Sigmoid colon (tissue), 7 donors: ENCODE data around the gene PRR3. TPM values are rescaled to one million over a fixed set of nuclear protein-coding genes. Genes with fewer than 3 reads are reported as not detected.

Experiments
- DNase-seq: peaks from one replicate; pipeline ENCODE4 v3.0.0-alpha.2; 2019
- H3K27ac ChIP-seq, 4 donors: fragments of 200-600 bp; sonication (generic); one replicate each; pipeline ENCODE4 v1.5.1; 2016 to 2019; ENCODE audit warnings: mild to moderate bottlenecking in 1 of 4
- H3K27me3 ChIP-seq, 3 donors: fragments of 200-600 bp; sonication (generic); one replicate each; pipeline ENCODE4 v1.5.1; 2019; ENCODE audit warnings: mild to moderate bottlenecking in 1 of 3
- H3K36me3 ChIP-seq, 4 donors: fragments of 200-600 bp; sonication (generic); one replicate each; pipeline ENCODE4 v1.5.1; 2016 to 2019
- H3K4me1 ChIP-seq, 4 donors: fragments of 200-600 bp; sonication (generic); one replicate each; pipeline ENCODE4 v1.5.1; 2017 to 2019
- H3K4me3 ChIP-seq, 4 donors: fragments of 200-600 bp; sonication (generic); one replicate each; pipeline ENCODE4 v1.5.1; 2017 to 2019; ENCODE audit warnings: mild to moderate bottlenecking in 2 of 4, moderate library complexity in 1 of 4
- H3K9me3 ChIP-seq, 4 donors: fragments of 200-600 bp in 3 of 4; sonication (generic) in 3 of 4; one replicate each; pipeline versions ENCODE4 v1.5.1 to v1.6.1; 2013 to 2019
- EP300 ChIP-seq, 4 donors: sonication (generic); formaldehyde crosslinking; IDR thresholded peaks; one replicate each; pipeline ENCODE4 v1.6.1; 2017; ENCODE audit warnings: antibody characterized with exemption in 4 of 4
- POLR2A ChIP-seq, 2 donors: fragments of 450-650 bp; IDR thresholded peaks; one replicate each; pipeline ENCODE4 v1.6.1; 2016; ENCODE audit warnings: antibody characterized with exemption in 2 of 2, mild to moderate bottlenecking in 2 of 2, moderate library complexity in 2 of 2
- POLR2AphosphoS5 ChIP-seq, 4 donors: sonication (generic); formaldehyde crosslinking; IDR thresholded peaks; one replicate each; pipeline ENCODE4 v1.6.1; 2017; ENCODE audit warnings: antibody characterized with exemption in 4 of 4
- WGBS, 2 donors: extraction: QIAGEN DNeasy Blood & Tissue Kit; methylation state at CpG; one replicate each; pipeline ENCODE4 v1.1.7; 2013; 5-methylcytosine and 5-hydroxymethylcytosine counted together
- intact Hi-C: fragments of 100-400 bp; cut with DNase I; formaldehyde crosslinking; loops from one replicate; pipeline ENCODE4 v1.15.1; 2023
- polyA plus RNA-seq, 3 donors: library from polyadenylated mRNA; stranded (reverse); fragments of 200-250 nt; gene quantifications; one replicate each; pipeline ENCODE4 v1.2.3, GENCODE V29; 2013
- total RNA-seq, 4 donors: library from RNA; depleted of rRNA; stranded (reverse); fragments of >200 nt; gene quantifications; one replicate each; pipeline ENCODE4 v1.1.0, GENCODE V29; 2016
- TF ChIP-seq, protein P1 (sequence below), 4 experiments: fragments of 450-650 bp in 3 of 4; fragments of 200-600 bp in 1 of 4; IDR thresholded peaks; one replicate each; pipeline ENCODE4 v1.5.1; 2016 to 2019; ENCODE audit warnings: antibody characterized with exemption in 4 of 4, mild to moderate bottlenecking in 3 of 4, moderate library complexity in 2 of 4
- donor health status: healthy with polysubstance abuse.
- donor health status: Bipolar disorder and iron deficiency.
- donor health status: healthy.

The PRR3 gene
- total and polyA plus RNA-seq, 7 donors, result 2.8 to 21.1 (median 3.9) TPM

DNA sequence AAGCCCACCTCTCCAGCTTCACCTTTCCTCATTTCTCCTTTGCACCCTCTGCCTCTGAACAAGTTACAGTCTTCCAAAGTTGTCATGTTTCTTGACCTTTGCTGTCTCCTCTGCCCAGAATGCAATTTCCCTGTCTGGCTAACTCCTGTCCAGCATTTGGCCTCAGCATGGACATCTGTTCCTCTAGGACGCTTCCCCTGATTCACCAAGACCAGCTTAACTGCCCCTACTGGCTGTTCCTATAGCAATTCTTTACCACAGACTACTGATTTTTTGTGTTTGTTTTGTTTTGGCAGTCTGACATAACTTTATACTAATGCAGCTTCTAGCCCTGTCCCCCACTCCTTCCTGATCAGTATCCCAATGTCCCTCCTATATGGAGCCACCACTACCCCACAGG, 14.2 kb upstream of the PRR3 start:
- H3K27ac ChIP-seq, result no peak overlapping the region
- peaks cover 0 to 30% (median 12%) of the 10 kb centered on the region in 4 donors for H3K36me3 ChIP-seq
- H3K27me3 ChIP-seq, result no peaks in the 10 kb centered on the region
- intact Hi-C loops, result loop anchor here (5.0 to 10.0 kb wide), 2 partner anchors 54 to 198 kb away; partner anchors contain the start of gene RPP21
- no peak overlapping the region for H3K4me3 ChIP-seq
- H3K9me3 ChIP-seq, result no peaks in the 10 kb centered on the region
- TF ChIP-seq, protein P1, sequence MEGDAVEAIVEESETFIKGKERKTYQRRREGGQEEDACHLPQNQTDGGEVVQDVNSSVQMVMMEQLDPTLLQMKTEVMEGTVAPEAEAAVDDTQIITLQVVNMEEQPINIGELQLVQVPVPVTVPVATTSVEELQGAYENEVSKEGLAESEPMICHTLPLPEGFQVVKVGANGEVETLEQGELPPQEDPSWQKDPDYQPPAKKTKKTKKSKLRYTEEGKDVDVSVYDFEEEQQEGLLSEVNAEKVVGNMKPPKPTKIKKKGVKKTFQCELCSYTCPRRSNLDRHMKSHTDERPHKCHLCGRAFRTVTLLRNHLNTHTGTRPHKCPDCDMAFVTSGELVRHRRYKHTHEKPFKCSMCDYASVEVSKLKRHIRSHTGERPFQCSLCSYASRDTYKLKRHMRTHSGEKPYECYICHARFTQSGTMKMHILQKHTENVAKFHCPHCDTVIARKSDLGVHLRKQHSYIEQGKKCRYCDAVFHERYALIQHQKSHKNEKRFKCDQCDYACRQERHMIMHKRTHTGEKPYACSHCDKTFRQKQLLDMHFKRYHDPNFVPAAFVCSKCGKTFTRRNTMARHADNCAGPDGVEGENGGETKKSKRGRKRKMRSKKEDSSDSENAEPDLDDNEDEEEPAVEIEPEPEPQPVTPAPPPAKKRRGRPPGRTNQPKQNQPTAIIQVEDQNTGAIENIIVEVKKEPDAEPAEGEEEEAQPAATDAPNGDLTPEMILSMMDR (IDR thresholded peaks at IDR 0.05), result no peak
- TF ChIP-seq POLR2A (IDR thresholded peaks at IDR 0.05) (no peak), EP300 (IDR thresholded peaks at IDR 0.05) (no peak)
- WGBS, 2 donors, result 73 to 79% methylated on average over 1 of the region's 1 CpG
- no peak for DNase-seq
- H3K4me1 ChIP-seq, result peaks cover 0 to 9% (median 6%) of the 10 kb centered on the region in 4 donors

DNA sequence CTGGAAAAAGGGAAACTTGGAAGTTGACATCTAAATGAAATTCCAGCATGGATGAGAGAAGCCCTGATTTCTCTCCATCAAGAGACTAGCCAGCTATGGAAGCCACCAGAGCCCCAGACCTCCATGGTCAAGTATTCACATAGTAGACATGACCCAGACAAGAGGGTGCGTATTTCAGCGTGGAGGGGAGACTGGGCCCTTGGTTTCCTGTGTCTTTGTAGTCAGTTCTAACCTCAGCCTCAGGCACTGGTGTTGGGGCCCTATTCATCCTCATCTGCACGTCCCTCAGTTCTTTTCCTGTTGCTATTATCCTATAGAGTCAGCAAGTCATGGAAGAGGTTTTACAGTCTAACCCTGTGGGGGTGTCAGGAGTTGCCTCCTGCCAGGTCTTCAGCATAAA, 13.3 kb upstream of the PRR3 start:
- Histone ChIP-seq H3K27me3 (no peaks in the 10 kb centered on the region), H3K4me3 (no peak overlapping the region), H3K9me3 (no peaks in the 10 kb centered on the region), H3K27ac (no peak overlapping the region), H3K36me3 (peaks cover 0 to 40% (median 12%) of the 10 kb centered on the region in 4 donors), H3K4me1 (peaks cover 0 to 9% (median 6%) of the 10 kb centered on the region in 4 donors)
- intact Hi-C loops, result loop anchor here (5.0 to 10.0 kb wide), 2 partner anchors 53 to 199 kb away; partner anchors contain the start of gene RPP21
- TF ChIP-seq EP300 (IDR thresholded peaks at IDR 0.05) (no peak), POLR2AphosphoS5 (IDR thresholded peaks at IDR 0.05) (no peak), POLR2A (IDR thresholded peaks at IDR 0.05) (no peak)
- TF ChIP-seq, protein P1 (IDR thresholded peaks at IDR 0.05), result no peak
- WGBS, 2 donors, result 85 to 94% methylated on average over 3 of the region's 3 CpGs
- DNase-seq, result no peak

DNA sequence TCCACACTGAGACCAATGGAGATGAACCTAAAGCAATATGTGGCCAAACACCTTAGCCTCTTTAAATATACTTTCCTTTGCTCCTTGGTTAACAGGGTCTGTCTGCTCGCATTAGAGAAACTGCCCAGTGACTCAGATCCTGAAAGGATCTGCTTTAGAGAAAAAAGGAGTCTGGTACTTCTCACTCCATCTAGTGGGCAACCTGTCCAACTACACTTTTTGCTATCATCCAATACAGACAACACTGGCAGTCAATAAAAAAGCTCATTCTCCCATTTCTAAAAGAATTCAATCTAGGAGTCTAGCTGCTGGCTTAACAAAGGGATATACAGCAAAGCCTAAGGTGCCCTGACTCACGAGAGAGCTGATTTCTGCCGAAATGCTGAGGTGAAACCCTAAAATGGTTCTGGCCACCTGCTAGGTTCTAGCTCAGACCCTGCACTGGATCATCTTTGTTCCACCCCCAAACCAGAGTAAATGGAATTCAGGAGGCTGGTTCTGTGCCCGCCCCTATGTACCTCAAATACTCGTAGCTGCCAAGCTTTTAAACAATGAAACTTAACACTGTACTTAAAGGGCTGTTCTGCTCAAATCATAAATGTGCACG, 12.3 kb upstream of the PRR3 start:
- peaks cover 0 to 48% (median 14%) of the 10 kb centered on the region in 4 donors for H3K36me3 ChIP-seq
- peaks cover 0 to 9% (median 6%) of the 10 kb centered on the region in 4 donors for H3K4me1 ChIP-seq
- H3K27ac ChIP-seq, result no peak overlapping the region
- no peaks in the 10 kb centered on the region for H3K27me3 ChIP-seq
- DNase-seq, result no peak
- no peak for TF ChIP-seq POLR2A (IDR thresholded peaks at IDR 0.05)
- TF ChIP-seq, protein P1 (IDR thresholded peaks at IDR 0.05), result peak; percentile 27 to 76 (median 74)
- TF ChIP-seq EP300 (IDR thresholded peaks at IDR 0.05), result no peak
- no peak overlapping the region for H3K4me3 ChIP-seq
- 34 to 48% methylated on average over 6 of the region's 6 CpGs for WGBS, 2 donors
- intact Hi-C loops, result loop anchor here (5.0 to 10.0 kb wide), 2 partner anchors 53 to 200 kb away; partner anchors contain the start of gene RPP21
- no peaks in the 10 kb centered on the region for H3K9me3 ChIP-seq

DNA sequence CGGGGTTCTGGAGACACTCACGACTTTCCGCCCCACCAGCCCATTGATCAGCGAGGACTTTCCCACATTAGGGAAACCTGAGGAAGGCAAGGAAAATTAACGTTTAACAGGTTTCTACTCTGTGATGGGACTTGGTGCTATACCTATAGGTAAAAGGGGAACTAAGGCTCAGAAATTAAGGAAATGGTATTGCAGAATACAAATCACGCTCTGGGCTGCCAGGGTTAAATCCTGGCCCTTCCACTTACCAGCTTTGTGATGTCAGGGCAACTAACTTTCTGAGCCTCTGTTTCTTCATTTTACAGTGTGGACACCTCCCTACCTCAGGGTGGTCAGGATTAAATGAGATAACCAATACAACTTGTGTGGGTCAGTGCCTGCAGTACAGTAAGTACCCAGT, 9.6 kb upstream of the PRR3 start:
- Histone ChIP-seq H3K27me3 (no peaks in the 10 kb centered on the region), H3K4me3 (no peak overlapping the region), H3K36me3 (peaks cover 7 to 75% (median 27%) of the 10 kb centered on the region in 4 donors), H3K9me3 (no peaks in the 10 kb centered on the region), H3K4me1 (no peaks in the 10 kb centered on the region), H3K27ac (no peak overlapping the region)
- TF ChIP-seq POLR2A (IDR thresholded peaks at IDR 0.05) (no peak), POLR2AphosphoS5 (IDR thresholded peaks at IDR 0.05) (no peak), EP300 (IDR thresholded peaks at IDR 0.05) (no peak)
- TF ChIP-seq, protein P1 (IDR thresholded peaks at IDR 0.05), result no peak
- intact Hi-C loops, result loop anchor here (10.0 kb wide), 1 partner anchor 203 kb away; the partner anchor contains the start of gene RPP21
- WGBS, 2 donors, result 90 to 95% methylated on average over 6 of the region's 6 CpGs
- DNase-seq, result no peak
